Measurements from ENCODE around the gene IL17RD. TPM values are rescaled to one million over a fixed set of nuclear protein-coding genes. Genes with fewer than 3 reads are reported as not detected.

The IL17RD gene
- total and polyA plus RNA-seq, 2 donors (not counting 1 experiment from before 2014, with no cell fraction given), result 0.05 TPM; not detected in 1

- TF ChIP-seq CTCF (IDR thresholded peaks at IDR 0.05) (no peak), EZH2 (IDR thresholded peaks at IDR 0.05; ENCODE audit: borderline replicate concordance, insufficient read depth, low read depth, low read length, poor library complexity, severe bottlenecking) (no peak)
- Histone ChIP-seq H2AFZ (ENCODE audit: insufficient read depth, low read depth, low read length, poor library complexity, severe bottlenecking) (no peak overlapping the region), H3K79me2 (ENCODE audit: control insufficient read depth, insufficient read depth, low read length) (no peaks in the 10 kb centered on the region), H3K27me3 (replicated peaks in 1 of 4; ENCODE audit: control extremely low read depth in 1 of 4, control insufficient read depth in 3 of 4, insufficient read depth in 4 of 4, low read length in 3 of 4) (peaks cover 0 to 7% (median 0%) of the 10 kb centered on the region in 4 experiments), H3K36me3 (replicated peaks in 1 of 2; ENCODE audit: control extremely low read depth in 1 of 2, control insufficient read depth in 1 of 2, extremely low read depth in 1 of 2, insufficient read depth in 2 of 2, low read length in 1 of 2) (no peaks in the 10 kb centered on the region), H3K4me1 (ENCODE audit: control insufficient read depth in 2 of 2, insufficient read depth in 2 of 2, low read length in 2 of 2) (no peaks in the 10 kb centered on the region), H3K4me2 (replicated peaks; ENCODE audit: low read depth, low read length, poor library complexity, severe bottlenecking) (no peak overlapping the region), H3K27ac (ENCODE audit: low read length in 2 of 2) (no peak overlapping the region), H4K20me1 (ENCODE audit: control insufficient read depth, insufficient read depth, low read length, poor library complexity, severe bottlenecking) (no peaks in the 10 kb centered on the region), H3K9me3 (ENCODE audit: control extremely low read depth in 1 of 3, control insufficient read depth in 2 of 3, insufficient read depth in 1 of 3, low read length in 2 of 3) (no peaks in the 10 kb centered on the region), H3K4me3 (ENCODE audit: control extremely low read depth in 1 of 5, extremely low read depth in 1 of 5, insufficient read depth in 1 of 5, low read depth in 2 of 5, low read length in 4 of 5) (no peak overlapping the region), H3K9ac (ENCODE audit: low read length) (no peak overlapping the region)
- ChIA-PET POLR2A (no interaction called here), CTCF (no interaction called here)
- peaks cover 17% of the 10 kb centered on the region for H3K27me3 Mint-ChIP-seq
- no peak overlapping the region for H3K27ac Mint-ChIP-seq
- WGBS (ENCODE audit: insufficient coverage), result 96% methylated on average over 7 of the region's 9 CpGs
- ATAC-seq (ENCODE audit: low read depth), result no peak
- H3K9me3 Mint-ChIP-seq (ENCODE audit: insufficient read depth), result no peaks in the 10 kb centered on the region
- intact Hi-C loops (cut with micrococcal nuclease), result loop anchor here (10.0 kb wide), 1 partner anchor 329 kb away; no protein-coding TSS in a partner anchor
- H3K4me3 Mint-ChIP-seq, result no peak overlapping the region
- no peaks in the 10 kb centered on the region for H3K4me1 Mint-ChIP-seq
- no peak for DNase-seq
Observed at GRCh38 chr3:57105585-57105984, 59.6 kb downstream of the IL17RD start.

GRCh38 chr3:57100046-57100695 is 65.0 kb downstream of the IL17RD start:
- Histone ChIP-seq H3K9ac (ENCODE audit: low read length) (no peak overlapping the region), H3K79me2 (ENCODE audit: control insufficient read depth, insufficient read depth, low read length) (no peaks in the 10 kb centered on the region), H3K4me1 (ENCODE audit: control insufficient read depth in 2 of 2, insufficient read depth in 2 of 2, low read length in 2 of 2) (peaks cover 0 to 2% of the 10 kb centered on the region in 2 donors), H3K36me3 (replicated peaks in 1 of 2; ENCODE audit: control extremely low read depth in 1 of 2, control insufficient read depth in 1 of 2, extremely low read depth in 1 of 2, insufficient read depth in 2 of 2, low read length in 1 of 2) (no peaks in the 10 kb centered on the region), H3K4me2 (replicated peaks; ENCODE audit: low read depth, low read length, poor library complexity, severe bottlenecking) (no peak overlapping the region), H3K4me3 (ENCODE audit: control extremely low read depth in 1 of 5, extremely low read depth in 1 of 5, insufficient read depth in 1 of 5, low read depth in 2 of 5, low read length in 4 of 5) (no peak overlapping the region), H4K20me1 (ENCODE audit: control insufficient read depth, insufficient read depth, low read length, poor library complexity, severe bottlenecking) (no peaks in the 10 kb centered on the region), H2AFZ (ENCODE audit: insufficient read depth, low read depth, low read length, poor library complexity, severe bottlenecking) (peak overlapping the region; percentile 12), H3K9me3 (ENCODE audit: control extremely low read depth in 1 of 3, control insufficient read depth in 2 of 3, insufficient read depth in 1 of 3, low read length in 2 of 3) (no peaks in the 10 kb centered on the region), H3K27ac (ENCODE audit: low read length in 2 of 2) (no peak overlapping the region), H3K27me3 (replicated peaks in 1 of 4; ENCODE audit: control extremely low read depth in 1 of 4, control insufficient read depth in 3 of 4, insufficient read depth in 4 of 4, low read length in 3 of 4) (peaks cover 0 to 4% (median 0%) of the 10 kb centered on the region in 4 experiments)
- DNase-seq (peak; percentile 72), ATAC-seq (ENCODE audit: low read depth) (peak; percentile 81)
- 81% methylated on average over 2 of the region's 7 CpGs for WGBS (ENCODE audit: insufficient coverage)
- ChIA-PET POLR2A (interaction anchor here (1.7 kb wide), 1 partner anchor 32 kb away, joined by 4 read pairs; no protein-coding TSS in a partner anchor), CTCF (interaction anchor here (0.8 to 3.5 kb wide), 22 partner anchors 9 to 831 kb away, joined by 3 to 16 read pairs (median 4); partner anchors contain the start of gene APPL1)
- Mint-ChIP-seq H3K4me3 (no peak overlapping the region), H3K4me1 (no peaks in the 10 kb centered on the region), H3K27me3 (peaks cover 10% of the 10 kb centered on the region), H3K9me3 (ENCODE audit: insufficient read depth) (no peaks in the 10 kb centered on the region), H3K27ac (no peak overlapping the region)
- TF ChIP-seq CTCF (IDR thresholded peaks at IDR 0.05) (peak; percentile 97), EZH2 (IDR thresholded peaks at IDR 0.05; ENCODE audit: borderline replicate concordance, insufficient read depth, low read depth, low read length, poor library complexity, severe bottlenecking) (no peak)
- intact Hi-C loops (cut with micrococcal nuclease), result loop anchor here (10.0 kb wide), 1 partner anchor 335 kb away; no protein-coding TSS in a partner anchor

Measured in B cell (primary cell).